ENCODE data around the gene SRRM1.

The SRRM1 gene, protein sequence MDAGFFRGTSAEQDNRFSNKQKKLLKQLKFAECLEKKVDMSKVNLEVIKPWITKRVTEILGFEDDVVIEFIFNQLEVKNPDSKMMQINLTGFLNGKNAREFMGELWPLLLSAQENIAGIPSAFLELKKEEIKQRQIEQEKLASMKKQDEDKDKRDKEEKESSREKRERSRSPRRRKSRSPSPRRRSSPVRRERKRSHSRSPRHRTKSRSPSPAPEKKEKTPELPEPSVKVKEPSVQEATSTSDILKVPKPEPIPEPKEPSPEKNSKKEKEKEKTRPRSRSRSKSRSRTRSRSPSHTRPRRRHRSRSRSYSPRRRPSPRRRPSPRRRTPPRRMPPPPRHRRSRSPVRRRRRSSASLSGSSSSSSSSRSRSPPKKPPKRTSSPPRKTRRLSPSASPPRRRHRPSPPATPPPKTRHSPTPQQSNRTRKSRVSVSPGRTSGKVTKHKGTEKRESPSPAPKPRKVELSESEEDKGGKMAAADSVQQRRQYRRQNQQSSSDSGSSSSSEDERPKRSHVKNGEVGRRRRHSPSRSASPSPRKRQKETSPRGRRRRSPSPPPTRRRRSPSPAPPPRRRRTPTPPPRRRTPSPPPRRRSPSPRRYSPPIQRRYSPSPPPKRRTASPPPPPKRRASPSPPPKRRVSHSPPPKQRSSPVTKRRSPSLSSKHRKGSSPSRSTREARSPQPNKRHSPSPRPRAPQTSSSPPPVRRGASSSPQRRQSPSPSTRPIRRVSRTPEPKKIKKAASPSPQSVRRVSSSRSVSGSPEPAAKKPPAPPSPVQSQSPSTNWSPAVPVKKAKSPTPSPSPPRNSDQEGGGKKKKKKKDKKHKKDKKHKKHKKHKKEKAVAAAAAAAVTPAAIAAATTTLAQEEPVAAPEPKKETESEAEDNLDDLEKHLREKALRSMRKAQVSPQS

DNA sequence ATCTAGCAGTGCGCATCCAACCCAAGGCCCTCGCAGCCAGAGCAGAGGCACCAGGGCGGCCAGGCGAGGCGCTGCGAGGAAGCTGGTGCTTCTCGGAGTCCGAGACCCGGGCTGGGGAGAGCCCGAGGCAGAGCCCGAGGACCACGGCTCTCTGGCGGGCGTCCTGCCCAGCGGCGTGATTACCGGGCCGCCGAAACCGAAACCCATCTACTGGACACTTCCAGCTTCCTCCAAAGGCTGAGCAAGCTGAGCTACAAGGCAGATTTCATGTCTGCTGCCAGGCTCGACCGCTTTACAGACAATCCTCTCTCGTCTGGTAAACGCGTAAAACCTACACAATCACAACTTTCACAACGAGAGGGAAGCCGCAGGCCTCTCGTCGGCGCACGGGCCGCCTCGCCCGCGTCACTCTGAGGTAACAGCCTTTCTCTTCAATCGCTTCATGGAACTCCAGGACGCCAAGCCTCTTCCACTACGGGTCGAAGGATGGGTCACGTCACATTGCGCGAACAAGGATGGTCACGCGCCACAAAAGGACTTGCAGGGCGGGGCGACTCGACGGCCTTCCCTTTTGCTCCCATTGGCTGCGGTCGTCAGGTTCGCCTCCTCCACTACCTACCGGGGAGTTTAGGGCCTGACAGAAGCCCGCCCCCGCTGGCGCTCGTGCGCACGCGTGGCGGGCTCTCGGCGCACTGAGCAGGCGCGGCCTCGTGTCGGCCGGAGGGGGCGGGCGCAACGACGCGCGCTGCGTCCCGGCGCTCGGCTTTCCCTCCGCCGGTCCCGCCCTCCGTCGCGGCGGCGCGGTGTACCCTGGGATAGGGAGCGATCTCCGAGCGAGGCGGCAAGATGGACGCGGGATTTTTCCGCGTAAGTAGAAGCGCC lies at the start of gene SRRM1:
Gene SRRM1 (plus strand): TSS at position 822 of the 882 bp plus-strand sequence. CDS start 25 bp downstream, at position 847.
- FAIRE-seq: peak; percentile 76

DNA sequence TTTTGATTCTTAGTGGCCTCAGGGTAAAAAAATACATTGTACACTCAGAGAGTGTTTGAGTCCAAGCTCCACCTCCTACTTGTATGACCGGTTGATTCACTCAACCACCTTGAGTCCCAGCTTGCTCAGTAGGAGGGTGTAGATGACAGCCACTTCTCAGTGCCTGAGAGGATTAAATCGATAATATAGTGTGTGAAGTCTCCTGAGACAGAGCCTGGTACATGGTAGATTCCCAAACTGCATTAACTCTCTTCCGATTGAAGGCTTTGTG lies 48.8 kb upstream of the SRRM1 start:
- FAIRE-seq: no peak
- DNase-seq (ENCODE audit: low spot score): no peak

More for the DNA sequence above, at the start of gene SRRM1:
- peak; percentile 99 for DNase-seq (ENCODE audit: low spot score)

DNA sequence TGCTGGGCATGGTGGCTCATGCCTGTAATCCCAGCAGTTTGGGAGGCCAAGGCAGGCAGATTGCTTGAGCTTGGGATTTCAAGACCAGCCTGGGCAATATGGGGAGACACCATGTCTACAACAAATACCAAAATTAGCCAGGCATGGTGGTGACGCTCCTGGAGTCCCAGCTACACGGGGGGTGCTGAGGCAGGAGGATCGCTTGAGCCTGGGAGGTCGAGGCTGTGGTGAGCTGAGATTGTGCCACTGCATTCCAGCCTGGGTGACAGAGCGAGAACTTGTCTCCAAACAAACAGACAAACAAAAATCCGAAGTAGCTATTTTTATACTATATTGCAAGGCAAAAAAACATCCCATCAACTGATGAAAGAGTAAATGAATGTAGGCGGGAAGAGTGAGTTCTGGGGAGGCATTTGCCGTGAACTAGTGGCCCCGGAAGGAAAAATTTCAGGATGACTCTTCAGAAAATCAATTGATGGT lies 46.7 kb upstream of the SRRM1 start:
- FAIRE-seq (no peak), DNase-seq (ENCODE audit: low spot score) (no peak)

DNA sequence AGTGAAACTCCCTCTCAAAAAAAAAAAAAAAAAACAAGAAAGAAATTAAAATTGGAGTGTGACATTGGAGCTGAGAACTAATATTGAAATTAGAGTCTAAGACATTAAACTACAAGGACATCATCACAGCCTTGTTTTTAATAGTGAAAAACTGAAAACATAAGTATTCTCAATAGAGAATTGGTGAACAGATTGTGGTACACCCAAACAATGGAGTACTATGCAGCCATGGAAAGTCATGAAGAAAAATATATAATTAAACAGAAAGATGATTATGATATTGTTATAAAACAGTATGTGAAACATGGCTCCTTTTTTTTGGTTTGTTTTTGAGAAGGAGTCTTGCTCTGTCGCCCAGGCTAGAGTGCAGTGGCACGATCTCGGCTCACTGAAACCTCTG lies 43.8 kb upstream of the SRRM1 start:
- DNase-seq (ENCODE audit: low spot score) (no peak), FAIRE-seq (no peak)

GRCh38 chr1:24600551-24600950 lies 42.6 kb upstream of the SRRM1 start:
- no peak for FAIRE-seq
- DNase-seq (ENCODE audit: low spot score): no peak

DNA sequence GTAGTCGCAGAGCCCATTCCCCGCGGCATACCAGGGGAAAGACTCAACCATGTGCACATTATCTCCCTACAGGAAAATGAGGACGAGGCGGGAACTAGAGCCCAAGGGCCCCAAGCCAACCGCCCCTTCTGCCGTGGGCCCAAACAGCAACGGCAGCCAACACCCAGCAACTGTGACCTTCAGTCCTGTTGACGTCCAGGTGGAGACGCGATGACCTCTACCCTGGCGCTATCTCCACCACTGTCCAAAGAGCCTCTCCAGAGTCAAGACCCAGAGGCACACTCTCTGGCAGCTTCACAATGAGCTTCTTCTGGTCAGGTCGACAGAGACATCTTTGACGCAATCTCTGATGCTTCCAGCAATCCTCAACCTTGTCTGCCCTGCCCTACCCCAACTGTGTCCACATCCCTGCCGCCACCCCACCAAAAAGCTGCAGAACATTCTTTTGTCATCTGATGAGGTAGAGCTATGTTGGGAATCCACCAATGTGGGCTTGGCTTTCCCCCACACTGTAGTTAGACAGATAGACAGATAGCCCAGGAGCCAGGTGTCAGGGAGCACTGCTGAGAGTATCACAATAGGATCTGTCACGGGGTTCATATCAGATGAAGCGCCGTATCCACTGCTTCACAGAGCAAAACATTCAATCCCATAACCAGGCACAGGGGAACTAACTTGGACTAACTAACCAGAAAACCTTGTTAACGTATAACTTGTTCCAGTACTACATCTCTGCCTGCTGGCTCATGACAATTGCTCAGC lies 37.4 kb upstream of the SRRM1 start:
- FAIRE-seq: no peak

DNA sequence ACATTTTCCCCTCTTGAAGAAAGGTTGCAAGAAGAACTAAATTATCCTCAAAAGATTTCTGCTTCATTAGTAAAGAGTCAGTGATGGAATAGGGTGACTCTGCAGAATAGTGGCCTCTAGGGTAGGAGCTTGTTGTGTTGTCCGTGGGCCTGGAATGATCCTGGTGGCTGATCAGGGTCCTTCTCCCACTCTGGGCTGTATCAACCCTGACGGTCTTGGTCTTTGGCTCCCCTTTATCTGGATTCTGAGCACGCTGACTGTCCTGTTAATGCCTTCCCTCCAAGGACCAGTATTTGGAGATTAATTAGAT lies 36.9 kb upstream of the SRRM1 start:
- DNase-seq (ENCODE audit: low spot score) (no peak), FAIRE-seq (no peak)

More for the DNA sequence above, 37.4 kb upstream of the SRRM1 start:
- no peak for DNase-seq (ENCODE audit: low spot score)

DNA sequence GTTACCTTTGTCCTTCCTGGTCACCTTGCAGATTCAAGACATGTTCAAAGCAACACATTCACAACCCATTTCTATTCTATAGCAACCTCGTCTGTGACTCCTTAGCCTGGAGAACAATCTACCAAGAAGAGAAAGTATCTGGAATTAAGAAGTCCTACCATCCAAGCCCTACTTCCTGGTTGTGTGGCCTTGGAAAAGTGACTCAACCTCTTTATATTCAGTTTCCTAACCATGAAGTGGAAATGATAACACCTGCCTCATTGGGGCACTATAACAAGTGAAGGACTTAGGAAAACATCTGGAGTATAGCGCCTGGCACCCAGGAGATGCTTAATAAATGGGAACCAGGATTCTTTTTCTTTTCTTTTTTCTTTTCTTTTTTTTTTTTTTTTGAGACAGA lies 36.5 kb upstream of the SRRM1 start:
- FAIRE-seq: no peak
- no peak for DNase-seq (ENCODE audit: low spot score)

DNA sequence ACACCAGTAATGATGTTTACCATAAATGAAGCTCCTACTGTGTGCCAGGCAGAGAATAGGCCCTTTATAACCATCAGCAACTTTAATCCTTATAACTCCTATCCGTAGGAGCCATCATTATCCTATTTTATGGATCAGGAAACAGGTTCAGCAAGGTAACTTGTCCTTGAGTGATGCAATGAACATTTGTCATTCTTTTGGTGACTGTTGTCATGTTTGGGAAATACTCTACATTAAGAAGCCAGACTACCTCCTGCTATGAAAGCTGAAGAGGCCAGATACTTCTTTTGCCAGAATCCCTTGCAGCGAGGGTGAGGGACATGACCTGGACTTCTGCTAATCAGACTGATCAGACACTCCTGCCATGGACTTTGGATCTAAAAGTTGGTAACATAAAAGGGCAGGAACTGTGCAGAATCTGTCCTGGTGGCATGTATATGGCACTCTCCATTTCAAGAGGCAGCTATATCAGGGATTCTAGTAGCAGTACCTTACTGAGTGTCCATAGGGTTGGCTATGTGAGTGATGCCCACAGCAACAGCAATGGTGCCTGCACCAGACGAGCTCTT lies 33.1 kb upstream of the SRRM1 start:
- no peak for FAIRE-seq
- no peak for DNase-seq (ENCODE audit: low spot score)

DNA sequence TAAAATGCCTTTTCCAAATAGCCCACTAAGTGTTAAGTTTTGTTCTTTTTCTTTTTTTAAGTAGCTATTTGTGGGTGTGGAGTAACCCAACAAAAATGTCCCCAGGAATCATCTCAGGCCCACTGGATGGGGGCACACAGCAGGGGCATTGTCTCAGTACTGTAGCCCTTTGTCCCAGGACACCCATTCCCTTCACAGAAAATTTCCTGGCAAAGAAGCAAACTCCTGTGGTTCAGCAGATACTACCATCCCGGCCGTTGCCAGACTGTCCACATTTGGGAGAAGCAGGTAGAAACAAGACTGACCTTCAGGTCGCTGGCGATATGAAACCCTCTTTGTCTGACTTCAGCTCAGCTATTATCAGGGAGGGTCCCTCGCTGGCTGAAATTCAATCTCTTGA lies 23.7 kb upstream of the SRRM1 start:
- no peak for FAIRE-seq
- DNase-seq (ENCODE audit: low spot score): peak; percentile 50

DNA sequence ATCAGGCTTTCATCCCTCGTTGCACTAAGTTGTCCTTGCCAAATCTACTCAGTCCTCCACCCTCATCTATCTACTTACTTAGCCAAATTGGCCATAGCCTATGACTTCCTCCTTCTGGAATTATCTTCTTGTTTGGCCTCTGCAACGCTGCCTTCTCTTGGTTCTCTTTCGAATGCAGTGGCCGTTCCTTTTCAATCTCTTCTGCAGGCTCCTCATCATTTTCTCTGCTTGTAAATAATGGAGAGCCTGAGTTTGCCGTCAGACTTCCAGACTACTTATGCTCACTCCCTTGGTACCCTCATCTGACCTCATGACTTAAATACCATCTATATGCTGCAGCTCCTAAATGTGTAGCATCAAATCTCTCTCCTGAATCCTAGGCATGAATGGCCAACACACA lies 22.4 kb upstream of the SRRM1 start:
- FAIRE-seq: no peak
- DNase-seq (ENCODE audit: low spot score): no peak

DNA sequence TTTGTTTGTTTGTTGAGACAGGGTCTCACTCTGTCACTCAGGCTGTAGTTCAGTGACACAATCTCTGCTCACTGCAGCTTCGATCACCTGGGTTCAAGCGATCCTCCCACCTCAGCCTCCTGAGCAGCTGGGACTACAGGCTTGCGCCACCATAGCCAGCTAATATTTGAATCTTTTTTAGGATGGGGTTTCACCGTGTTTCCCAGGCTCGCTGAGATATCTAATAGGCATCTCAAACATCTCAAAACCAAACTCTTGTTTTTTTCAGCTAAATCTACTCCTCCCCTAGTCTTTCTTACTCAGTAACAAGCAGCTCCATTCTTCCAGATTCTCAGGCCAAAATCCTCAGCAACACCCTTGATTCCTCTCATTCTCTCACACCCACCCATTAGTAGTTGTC lies 22.0 kb upstream of the SRRM1 start:
- no peak for FAIRE-seq
- DNase-seq (ENCODE audit: low spot score): no peak

DNA sequence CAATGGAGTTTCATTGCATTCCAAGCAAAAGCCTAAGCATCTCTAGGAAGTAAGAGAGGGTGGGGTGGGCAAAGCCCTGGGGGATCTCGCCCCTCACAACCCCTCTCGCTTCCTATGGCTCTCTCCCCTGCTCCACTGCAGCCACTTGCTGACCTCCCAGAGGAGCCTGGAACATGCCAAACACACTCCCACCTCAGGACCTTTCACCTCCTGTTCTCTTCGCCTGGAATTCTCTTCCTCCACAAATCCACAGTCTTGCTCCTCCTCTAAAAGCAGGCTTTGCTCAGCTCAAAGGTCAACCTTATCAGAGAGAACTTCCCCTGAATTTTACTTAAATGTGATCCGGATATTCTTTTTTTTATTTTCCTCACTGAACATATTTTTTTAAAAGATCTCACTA lies 20.9 kb upstream of the SRRM1 start:
- no peak for FAIRE-seq
- no peak for DNase-seq (ENCODE audit: low spot score)

DNA sequence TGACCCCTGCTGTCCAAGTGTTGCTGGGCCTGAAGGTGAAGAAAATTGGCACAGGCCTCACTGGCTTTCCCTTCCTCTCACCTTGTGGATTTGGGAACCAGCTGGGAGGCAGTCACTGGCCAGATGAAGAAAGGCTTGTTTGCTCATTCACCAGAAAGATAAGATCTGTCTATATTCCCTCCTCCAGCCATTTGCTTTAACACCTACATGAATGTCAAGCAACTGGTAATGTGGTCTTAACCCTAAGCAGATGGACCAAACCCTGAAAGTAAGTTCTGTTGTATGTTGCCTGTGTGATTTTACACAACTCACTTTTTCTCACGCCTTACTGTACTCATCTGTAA lies 10.3 kb upstream of the SRRM1 start:
- DNase-seq (ENCODE audit: low spot score) (no peak), FAIRE-seq (no peak)

GRCh38 chr1:24635195-24635843 lies 7.8 kb upstream of the SRRM1 start:
- peak; percentile 61 for DNase-seq (ENCODE audit: low spot score)
- peak; percentile 44 for FAIRE-seq

GRCh38 chr1:24636661-24637357 lies 6.3 kb upstream of the SRRM1 start:
- FAIRE-seq (no peak), DNase-seq (ENCODE audit: low spot score) (no peak)

- FAIRE-seq: no peak
- no peak for DNase-seq (ENCODE audit: low spot score)
Observed at GRCh38 chr1:24639094-24639493, 4.0 kb upstream of the SRRM1 start.

GRCh38 chr1:24639881-24640280 lies 3.2 kb upstream of the SRRM1 start:
- DNase-seq (ENCODE audit: low spot score) (no peak), FAIRE-seq (no peak)

GRCh38 chr1:24640288-24640687 lies 2.8 kb upstream of the SRRM1 start:
- DNase-seq (ENCODE audit: low spot score) (no peak), FAIRE-seq (no peak)
